ENCODE measurements around the gene PPL. TPM values are rescaled to one million over a fixed set of nuclear protein-coding genes. Genes with fewer than 3 reads are reported as not detected.

Gene PPL
- total and polyA plus RNA-seq, 2 donors, result 10.1 to 55.0 TPM

DNA sequence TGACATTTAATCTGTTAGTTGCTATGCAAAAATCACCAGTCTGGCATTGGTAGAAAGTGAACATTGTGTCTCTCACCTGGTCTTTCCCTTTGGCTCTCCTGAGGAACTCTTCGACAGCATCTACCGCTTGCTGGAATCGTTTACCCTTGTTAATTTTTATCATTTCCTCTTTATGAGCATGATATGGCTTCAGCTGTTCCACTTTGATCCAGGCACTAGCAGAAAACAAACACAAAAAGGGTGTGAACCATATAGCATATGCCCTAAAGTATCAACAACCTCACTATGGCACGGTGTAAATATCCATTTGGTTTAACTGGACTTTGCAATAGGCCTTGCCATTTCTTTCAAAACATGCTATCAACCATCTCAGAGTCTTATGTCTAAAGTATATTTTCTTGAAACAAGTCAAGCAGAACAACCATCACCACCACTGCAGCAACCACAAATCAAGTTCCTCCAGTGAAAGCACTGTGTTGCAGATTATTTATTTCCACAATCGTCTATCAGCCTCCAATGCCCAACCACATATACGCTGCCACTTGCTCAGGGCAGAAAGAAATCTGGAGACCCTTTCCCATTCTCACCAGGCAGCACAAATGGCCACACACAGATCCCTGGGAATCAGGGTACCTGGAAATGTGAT, 104.1 kb downstream of the PPL start:
- Histone ChIP-seq H3K27ac (ENCODE audit: low read depth) (no peak overlapping the region), H3K4me3 (ENCODE audit: low read depth, low read length) (no peak overlapping the region), H3K4me1 (ENCODE audit: insufficient read depth) (no peaks in the 10 kb centered on the region), H3K36me3 (ENCODE audit: insufficient read depth) (peaks cover 8% of the 10 kb centered on the region)
- no peak for DNase-seq (ENCODE audit: extremely low spot score)
- WGBS, result 81% methylated on average over 6 of the region's 6 CpGs

Other genes starting within 250 kb of the PPL start
- 17.0 TPM for gene NUDT16L1, start 243.6 kb downstream of the PPL start, total RNA-seq
- 38.4 TPM for gene NUDT16L1, start 243.6 kb downstream of the PPL start, polyA plus RNA-seq
- 22.1 TPM for gene ANKS3, start 202.9 kb downstream of the PPL start, total RNA-seq
- 21.6 TPM for gene ANKS3, start 202.9 kb downstream of the PPL start, polyA plus RNA-seq
- gene DNAAF8, start 202.6 kb downstream of the PPL start, total RNA-seq, result 1.3 TPM
- 1.3 TPM for gene DNAAF8, start 202.6 kb downstream of the PPL start, polyA plus RNA-seq
- 9.9 TPM for gene ZNF500, start 170.0 kb downstream of the PPL start, total RNA-seq
- gene ZNF500, start 170.0 kb downstream of the PPL start, polyA plus RNA-seq, result 14.4 TPM
- gene SEPTIN12, start 148.8 kb downstream of the PPL start, total RNA-seq, result not detected
- gene SEPTIN12, start 148.8 kb downstream of the PPL start, polyA plus RNA-seq, result not detected
- gene SMIM22, start 141.8 kb downstream of the PPL start, total RNA-seq, result 13.4 TPM
- 52.2 TPM for gene SMIM22, start 141.8 kb downstream of the PPL start, polyA plus RNA-seq
- gene ROGDI, start 134.5 kb downstream of the PPL start, total RNA-seq, result 8.5 TPM
- gene ROGDI, start 134.5 kb downstream of the PPL start, polyA plus RNA-seq, result 45.1 TPM
- gene GLYR1, start 89.9 kb downstream of the PPL start, total RNA-seq, result 44.4 TPM
- gene GLYR1, start 89.9 kb downstream of the PPL start, polyA plus RNA-seq, result 60.3 TPM
- 14.1 TPM for gene UBN1, start 89.7 kb downstream of the PPL start, total RNA-seq
- 17.5 TPM for gene UBN1, start 89.7 kb downstream of the PPL start, polyA plus RNA-seq
- gene SEC14L5, start 21.2 kb upstream of the PPL start, total RNA-seq, result 0.42 TPM
- 0.48 TPM for gene SEC14L5, start 21.2 kb upstream of the PPL start, polyA plus RNA-seq
- gene NAGPA, start 96.8 kb upstream of the PPL start, total RNA-seq, result 5.5 TPM
- 17.5 TPM for gene NAGPA, start 96.8 kb upstream of the PPL start, polyA plus RNA-seq
- gene C16orf89, start 128.8 kb upstream of the PPL start, total RNA-seq, result 6.0 TPM
- 11.1 TPM for gene C16orf89, start 128.8 kb upstream of the PPL start, polyA plus RNA-seq
- 15.1 TPM for gene ALG1, start 134.7 kb upstream of the PPL start, total RNA-seq
- gene ALG1, start 134.7 kb upstream of the PPL start, polyA plus RNA-seq, result 18.5 TPM
- gene EEF2KMT, start 160.6 kb upstream of the PPL start, total RNA-seq, result 4.6 TPM
- 11.2 TPM for gene EEF2KMT, start 160.6 kb upstream of the PPL start, polyA plus RNA-seq

All from urinary bladder (tissue), 4 donors.